Esophagus mucosa (tissue), 1 donor: ENCODE measurements around the gene NTSR1. TPM values are rescaled to one million over a fixed set of nuclear protein-coding genes. Genes with fewer than 3 reads are reported as not detected.
"Not testable (repeated sequence)": the region's sequence is repeated elsewhere in the genome, so short reads cannot be mapped to it uniquely, and the experiment has no call there.

Source experiments
- ATAC-seq: fragments of 200-7000 bp; cut with Tn5 transposase; one replicate; pipeline ENCODE4 v1.9.1; 2020
- total RNA-seq: library from RNA; stranded (reverse); gene quantifications from one replicate; pipeline ENCODE4 v1.2.4, GENCODE V29; 2023
- donor health status: DM: yes; HTN: yes; CAD: no.

NTSR1 gene
- total RNA-seq, 1 donor from 2014 or later: not detected

DNA sequence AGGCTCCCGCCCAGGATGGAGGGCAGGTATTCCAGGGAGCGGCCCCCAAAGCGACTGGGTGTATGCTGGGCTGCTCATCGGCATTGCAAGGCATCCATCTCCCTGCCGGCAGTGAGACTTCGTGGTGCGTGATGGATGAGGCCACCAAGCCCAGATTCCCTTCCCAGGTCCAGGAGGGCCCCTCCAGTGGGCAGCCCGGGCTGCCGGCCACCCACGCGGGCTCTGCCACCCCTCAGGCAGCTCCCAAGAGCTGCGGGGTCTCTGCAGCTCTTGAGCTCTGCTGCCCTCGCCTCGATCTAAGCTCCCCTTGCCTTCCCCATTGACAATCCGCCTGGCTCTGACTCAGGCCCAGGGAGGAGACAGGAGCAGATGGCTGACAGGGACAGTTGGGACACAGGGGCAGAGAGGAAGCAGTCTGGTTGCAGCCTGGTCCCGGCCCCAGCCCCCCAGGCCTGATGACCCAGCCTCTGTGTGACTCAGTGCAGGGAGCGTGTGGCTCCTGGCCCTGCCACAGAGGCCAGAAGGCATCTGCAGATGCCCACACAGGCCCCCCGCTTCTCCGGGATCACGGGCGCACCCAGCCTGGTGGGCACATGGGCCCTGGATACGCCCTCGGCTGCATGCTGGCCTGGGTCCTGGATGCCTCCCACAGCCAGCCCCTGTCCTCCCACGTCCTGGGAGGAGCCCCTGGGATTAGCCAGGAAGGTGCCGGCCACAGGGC lies 33.3 kb upstream of the NTSR1 start:
- ATAC-seq: peak; percentile 38

- no peak for ATAC-seq
Measured at GRCh38 chr20:62675877-62676260, 32.8 kb upstream of the NTSR1 start.

DNA sequence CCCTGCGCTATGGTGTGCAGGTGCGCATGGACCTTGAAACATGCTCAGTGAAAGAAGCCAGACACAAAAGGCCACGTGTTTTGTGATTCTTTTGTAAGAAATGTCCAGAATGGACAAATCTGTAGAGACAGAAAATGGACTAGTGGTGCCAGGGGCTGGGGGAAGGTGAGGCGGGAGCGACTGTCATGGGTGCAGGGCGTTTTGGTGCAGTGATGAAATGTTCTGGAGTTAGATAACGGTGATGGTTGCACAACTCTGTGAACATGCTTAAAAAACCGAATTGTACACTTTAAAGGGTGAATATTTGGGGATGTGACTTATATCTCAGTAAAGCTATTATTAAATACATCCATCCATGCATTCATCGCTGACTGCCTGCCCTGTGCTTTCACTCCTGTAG lies 31.7 kb upstream of the NTSR1 start:
- no peak for ATAC-seq

DNA sequence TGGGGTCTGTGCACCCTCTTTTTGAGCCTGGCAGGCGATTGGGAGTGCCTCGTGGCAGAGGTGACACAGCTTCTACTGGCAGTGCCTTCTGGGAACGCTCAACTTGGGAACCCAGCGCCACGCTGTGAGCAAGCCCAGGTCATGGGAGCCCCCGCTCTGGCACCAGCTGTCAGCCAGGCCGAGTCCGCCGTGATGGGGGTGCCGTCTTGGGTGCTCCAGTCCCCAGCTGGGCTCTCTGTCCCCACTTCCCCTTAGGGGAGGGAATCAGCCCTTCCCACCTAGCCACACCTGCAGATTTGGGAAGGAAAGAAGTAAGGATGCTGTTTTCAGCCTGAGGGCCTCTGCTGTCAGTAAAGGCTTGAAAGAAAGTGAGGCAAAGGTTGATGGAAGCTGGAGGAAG lies 31.0 kb upstream of the NTSR1 start:
- no peak for ATAC-seq

GRCh38 chr20:62678553-62678952 lies 30.1 kb upstream of the NTSR1 start:
- ATAC-seq: no peak

DNA sequence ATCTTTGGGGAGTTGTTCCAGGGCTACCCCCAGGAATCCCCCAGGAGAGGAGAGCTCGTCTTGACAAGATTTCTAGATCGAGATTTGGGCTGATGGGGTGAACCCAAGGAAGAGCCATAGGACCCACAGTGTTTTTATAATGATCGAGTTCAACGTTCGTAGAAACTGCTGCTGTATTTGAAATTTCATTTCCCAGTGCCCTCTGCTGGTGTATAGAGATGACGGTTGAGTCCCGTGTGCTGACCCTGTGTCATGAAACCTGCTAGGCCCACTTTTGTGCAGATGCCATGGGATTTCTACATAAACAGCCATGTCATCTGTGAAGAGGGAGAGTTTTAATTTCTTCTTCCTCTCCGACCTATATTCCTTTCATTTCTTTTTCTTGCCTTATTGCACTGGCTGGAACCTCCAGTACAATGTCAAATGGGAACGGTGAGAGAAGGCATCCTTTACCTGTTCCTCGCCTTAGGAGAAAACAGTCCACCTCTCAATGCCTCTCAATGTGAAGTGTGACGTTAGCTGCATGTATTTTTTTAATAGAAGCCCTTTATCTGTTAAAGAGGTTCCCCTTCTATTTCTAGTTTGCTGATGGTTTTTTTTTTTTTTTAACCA lies 28.6 kb upstream of the NTSR1 start:
- ATAC-seq: no peak

GRCh38 chr20:62682912-62683517 lies 25.6 kb upstream of the NTSR1 start:
- ATAC-seq: no peak

GRCh38 chr20:62683660-62684322 lies 24.8 kb upstream of the NTSR1 start:
- ATAC-seq: not testable (repeated sequence)

GRCh38 chr20:62684981-62685380 lies 23.7 kb upstream of the NTSR1 start:
- ATAC-seq: no peak

GRCh38 chr20:62685781-62686555 lies 22.7 kb upstream of the NTSR1 start:
- ATAC-seq: no peak

DNA sequence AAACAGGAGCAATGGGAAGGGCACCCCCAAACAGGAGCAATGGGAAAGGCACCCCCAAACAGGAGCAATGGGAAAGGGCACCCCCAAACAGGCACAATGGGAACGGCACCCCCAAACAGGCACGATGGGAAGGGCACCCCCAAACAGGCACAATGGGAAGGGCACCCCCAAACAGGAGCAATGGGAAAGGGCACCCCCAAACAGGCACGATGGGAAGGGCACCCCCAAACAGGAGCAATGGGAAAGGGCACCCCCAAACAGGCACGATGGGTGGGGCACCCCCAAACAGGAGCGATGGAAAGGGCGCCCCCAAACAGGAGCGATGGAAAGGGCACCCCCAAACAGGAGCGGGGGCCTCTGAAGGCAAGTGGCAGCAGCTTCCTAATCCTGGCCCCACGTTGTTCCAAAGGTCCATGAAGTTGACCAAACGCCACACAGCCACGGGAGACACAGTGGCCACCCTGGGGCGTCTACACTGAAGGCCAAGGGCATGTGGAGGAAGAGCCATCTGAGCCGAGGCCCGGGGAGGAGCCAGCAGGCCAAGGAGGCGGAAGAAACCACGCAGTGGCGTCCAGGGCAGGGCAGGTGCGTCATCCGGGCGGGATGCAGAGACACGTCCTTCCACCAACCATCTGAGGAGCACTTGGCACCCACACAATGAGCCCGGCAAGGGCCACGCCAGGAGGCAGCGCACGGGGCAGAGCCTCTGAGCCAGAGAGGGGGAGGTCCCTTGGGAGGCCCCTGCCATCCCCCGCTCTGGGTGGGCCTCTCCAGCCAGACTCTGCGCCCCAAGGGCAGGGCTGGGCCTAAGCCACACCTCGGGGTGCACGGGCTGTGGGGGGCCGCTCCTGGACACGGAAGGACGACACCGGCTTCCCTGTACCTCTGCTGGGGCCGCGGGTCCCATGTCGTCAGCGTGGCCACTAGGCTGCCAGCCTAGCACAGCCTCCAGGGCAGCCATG lies 21.5 kb upstream of the NTSR1 start:
- peak; percentile 91 for ATAC-seq

- ATAC-seq: peak; percentile 16
Measured at GRCh38 chr20:62688083-62688482, 20.6 kb upstream of the NTSR1 start.

DNA sequence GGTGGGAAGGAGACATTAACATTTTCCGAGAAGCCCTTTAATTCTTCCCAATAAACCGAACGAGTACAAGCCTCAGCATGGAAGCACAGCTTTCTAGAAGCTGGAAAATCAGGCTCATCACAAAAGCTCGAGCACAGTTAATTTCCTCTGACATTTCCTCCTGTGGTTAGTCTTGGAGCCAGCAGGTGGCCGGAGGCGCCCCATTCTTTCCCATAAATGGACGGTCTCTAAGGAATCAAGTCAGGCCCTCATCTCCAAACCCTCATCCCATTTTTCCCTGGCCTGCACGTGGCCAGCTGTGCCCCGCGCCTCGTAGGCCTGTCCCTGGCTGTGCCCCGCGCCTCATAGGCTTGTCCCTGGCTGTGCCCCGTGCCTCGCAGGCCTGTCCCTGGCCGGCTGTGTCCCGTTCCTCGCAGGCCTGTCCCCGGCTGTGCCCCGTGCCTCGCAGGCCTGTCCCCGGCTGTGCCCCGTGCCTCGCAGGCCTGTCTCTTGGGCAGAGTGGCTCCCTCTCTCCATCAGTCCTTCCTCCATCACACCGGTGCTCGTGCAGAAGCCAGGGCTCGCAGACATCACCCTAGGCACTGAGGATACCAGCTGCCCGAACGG lies 19.7 kb upstream of the NTSR1 start:
- peak; percentile 13 for ATAC-seq

GRCh38 chr20:62689861-62690260 lies 18.8 kb upstream of the NTSR1 start:
- ATAC-seq: no peak

DNA sequence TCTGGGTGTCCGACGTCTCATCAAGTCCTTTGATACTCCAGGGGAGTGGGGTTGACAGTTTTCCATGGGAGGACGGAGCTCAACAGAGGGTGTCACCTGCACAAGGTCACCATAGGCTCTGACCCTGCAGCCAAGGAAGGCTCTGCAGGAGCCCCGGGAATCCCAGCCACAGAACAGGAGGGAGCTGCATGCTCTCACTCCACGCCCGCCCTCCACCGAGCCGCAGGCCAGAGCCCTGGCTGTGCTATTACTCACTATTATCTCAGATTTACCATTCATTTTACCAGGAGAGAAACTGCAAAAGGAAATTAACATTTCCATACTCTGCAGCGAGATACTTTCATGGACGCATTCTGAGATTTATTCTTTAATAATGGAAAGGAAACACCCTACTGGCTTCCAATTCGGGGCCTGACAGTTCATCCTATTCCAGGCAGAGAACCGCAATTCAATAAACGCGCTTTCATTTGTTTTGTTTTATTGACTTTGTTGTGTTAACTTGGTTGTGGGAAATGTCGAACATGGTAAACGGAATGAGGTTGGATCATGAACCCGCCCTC lies 18.3 kb upstream of the NTSR1 start:
- ATAC-seq: no peak

GRCh38 chr20:62691487-62691886 lies 17.1 kb upstream of the NTSR1 start:
- no peak for ATAC-seq

- no peak for ATAC-seq
Measured at GRCh38 chr20:62692176-62692575, 16.5 kb upstream of the NTSR1 start.

GRCh38 chr20:62692801-62693523 lies 15.7 kb upstream of the NTSR1 start:
- ATAC-seq: no peak

DNA sequence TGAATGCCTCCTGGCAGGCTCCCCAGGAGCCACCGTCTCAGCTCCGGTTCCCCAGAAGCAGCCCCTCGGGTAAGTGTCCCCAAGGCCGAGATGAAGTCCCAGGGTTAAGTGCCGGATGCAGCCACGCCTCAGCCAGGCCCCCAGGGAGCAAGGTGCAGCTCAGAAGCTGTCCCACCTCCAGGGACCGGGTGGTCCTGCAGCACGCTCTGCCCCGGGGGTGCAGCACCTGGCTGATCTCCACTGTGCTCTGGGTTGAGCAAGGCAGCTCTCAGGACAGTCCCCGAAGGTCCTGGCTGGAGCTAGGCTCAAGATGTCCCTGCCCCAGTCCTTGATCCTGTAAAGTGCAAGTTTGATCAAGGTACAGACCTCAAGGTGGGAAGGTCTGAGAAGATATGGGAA lies 15.1 kb upstream of the NTSR1 start:
- no peak for ATAC-seq

DNA sequence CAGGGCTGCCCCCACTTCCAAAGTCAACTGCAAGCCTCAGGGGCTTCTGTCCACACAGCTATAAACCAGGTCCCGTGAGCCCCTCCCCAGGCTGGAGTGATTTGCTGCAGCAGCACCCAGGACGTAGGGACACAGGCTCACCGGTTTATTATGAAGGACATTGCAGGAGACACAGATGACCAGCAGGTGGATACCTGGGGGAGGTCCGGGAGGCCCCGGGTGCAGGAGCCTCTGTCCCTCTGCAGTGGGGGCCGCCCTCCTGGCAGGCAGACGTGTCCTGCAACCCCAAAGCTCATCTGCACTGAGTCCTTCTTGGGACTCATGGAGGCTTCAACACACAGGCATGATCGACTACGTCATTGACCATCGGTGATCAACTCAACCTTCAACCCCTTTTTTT lies 14.5 kb upstream of the NTSR1 start:
- ATAC-seq: no peak
